ENCODE measurements around the gene KPNB1. TPM values are rescaled to one million over a fixed set of nuclear protein-coding genes. Genes with fewer than 3 reads are reported as not detected.

The KPNB1 gene
- polyA plus RNA-seq, 12 donors: 81.8 to 666 (median 173) TPM

DNA sequence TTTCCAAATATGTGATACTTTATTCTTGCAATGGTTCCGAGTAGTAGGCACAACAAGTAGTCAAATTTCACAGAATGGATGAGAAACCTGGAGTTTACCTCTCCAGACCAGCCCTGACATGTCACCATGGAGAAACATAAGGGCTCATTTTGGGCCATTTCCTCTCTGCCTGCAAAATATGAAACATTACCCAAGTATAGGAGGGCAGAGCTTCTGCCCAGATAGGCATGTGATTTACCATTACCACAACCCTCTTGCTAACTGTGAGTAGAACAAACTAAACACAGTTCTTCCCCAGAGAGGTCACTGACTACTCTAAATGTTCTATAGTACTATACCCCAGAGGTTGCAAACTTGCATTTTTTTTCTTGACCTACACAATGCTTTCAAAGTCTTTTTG lies 15.7 kb upstream of the KPNB1 start:
- DNase-seq: no peak

DNA sequence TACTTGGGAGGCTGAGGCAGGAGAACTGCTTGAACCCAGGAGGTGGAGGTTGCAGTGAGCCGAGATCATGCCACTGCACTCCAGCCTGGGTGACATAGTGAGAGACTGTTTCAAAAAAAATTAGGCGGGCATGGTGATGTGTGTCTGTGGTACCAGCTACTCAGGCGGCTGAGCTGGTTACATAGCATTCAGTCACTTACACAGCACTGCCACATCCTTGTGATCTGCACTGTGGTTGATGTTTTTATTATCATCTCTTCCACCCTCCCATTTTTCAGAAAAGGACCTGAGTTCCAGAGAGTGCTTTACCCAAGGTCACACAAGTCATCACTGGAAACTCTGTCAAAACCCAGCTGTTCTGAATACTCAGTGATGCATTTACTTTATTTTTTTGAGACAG lies 14.8 kb upstream of the KPNB1 start:
- no peak for DNase-seq

DNA sequence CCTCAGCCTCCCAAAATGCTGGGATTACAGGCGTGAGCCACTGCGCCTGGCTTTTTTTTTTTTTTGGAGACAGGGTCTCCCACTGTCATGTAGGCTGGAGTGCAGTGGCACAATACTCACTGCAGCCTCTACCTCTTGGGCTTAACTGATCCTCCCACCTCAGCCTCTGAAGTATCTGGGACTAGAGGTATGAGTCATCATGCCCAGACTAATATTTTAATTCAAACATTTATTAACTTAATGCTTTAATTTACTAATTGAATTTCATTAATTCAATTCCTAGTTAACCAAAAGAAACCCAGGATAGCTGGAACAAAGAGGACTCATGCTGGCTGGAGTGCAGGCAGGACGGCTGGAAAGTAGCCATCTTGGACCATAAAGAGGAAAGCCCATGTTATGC lies 14.0 kb upstream of the KPNB1 start:
- no peak for DNase-seq

DNA sequence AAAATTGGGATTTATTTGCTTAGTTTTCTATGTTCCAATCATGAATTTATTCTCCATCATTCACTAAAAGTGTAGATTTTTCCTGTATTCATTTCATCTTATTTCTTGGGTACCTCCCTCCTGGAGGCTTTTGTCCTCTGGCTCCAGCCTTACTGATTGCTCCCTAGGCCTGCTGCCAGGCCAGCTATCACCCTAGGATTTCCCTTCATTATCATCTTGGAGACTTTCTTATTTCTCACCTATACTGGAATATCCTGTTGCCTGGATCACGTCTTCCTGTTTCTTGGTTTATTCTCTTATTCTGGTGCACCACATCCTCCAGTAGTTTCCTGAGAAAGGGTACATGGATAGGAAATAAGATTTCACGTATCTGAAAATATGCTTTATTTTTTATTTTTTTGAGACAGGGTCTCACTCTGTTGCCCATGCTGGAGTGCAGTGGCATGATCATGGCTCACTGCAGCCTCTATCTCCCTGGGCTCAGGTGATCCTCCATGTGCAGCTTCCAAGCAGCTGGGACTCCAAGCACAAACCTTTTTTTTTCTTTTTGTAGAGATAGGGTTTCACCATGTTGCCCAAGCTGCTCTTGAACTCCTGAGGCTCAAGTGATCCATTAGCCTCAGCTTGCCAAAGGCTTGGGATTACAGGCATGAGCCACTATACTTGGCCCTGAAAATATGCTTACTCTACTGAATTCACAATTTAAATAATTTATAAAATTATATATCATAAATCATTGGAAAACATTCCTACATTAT lies 13.3 kb upstream of the KPNB1 start:
- DNase-seq: no peak

DNA sequence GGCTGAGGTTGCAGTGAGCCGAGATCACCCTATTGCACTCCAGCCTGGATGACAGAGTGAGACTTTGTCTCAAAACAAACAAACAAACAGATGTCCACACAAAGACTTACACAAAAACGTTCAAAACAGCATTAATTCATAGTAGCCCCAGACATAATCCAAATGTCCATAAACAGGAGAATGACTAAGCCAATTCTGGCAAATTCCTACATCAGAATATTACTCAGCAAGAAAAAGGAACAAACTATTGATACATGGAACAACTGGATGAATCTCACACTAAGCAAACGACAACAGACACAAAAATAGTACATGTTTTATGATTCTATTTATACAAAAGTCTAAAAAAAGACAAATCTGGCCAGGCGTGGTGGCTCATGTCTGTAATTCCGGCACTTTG lies 10.8 kb upstream of the KPNB1 start:
- DNase-seq: no peak

DNA sequence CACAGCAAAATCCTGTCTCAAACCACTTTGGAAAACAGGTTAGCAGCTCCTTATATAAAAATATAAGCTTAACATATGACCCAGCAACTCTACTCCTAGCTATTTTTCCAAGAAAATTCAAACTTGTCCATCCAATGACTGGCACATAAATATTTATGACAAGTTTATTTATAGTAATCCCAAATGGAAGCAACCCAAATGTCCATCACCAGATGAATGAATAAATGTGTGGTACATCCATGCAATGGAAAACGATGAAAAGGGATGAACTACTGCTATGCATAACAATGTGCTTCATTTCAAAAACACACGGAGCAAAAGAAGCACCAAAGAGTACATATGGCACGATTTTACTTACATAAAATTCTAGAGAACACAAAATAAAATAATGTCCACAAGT lies 9.6 kb upstream of the KPNB1 start:
- no peak for DNase-seq

DNA sequence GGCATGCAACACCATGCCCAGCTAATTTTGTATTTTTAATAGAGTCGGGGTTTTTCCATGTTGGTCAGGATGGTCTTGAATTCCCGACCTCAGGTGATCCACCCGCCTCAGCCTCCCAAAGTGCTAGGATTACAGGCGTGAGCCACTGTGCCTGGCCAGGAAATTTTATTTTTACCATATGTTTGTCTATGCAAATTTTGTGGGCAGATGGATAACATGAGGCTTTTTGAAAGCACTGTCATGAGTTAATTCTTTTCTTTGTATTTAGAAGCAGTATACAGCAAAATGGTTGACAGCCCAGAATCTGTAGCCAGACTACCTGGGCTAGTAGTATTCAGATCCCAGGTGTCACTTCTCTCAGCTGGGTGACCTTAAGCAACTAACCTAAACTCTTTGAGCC lies 8.5 kb upstream of the KPNB1 start:
- DNase-seq: no peak

DNA sequence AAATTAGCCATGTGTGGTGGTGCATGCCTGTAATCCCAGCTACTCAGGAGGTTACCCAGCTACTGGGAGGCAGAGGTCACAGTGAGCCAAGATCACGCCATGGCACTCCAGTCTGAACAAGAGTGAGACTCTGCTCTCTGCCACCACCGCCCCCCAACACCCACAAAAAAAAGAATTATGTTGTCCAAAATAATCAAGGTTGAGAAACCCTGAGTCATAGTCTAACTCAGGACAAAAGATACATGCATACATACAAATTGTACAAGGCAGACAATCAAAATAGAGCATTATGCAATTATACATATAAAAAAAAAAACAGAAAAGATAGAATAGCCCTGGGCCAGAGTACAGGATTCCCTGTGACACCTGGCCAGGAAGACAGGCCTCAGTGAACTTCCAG lies 6.6 kb upstream of the KPNB1 start:
- DNase-seq: no peak

DNA sequence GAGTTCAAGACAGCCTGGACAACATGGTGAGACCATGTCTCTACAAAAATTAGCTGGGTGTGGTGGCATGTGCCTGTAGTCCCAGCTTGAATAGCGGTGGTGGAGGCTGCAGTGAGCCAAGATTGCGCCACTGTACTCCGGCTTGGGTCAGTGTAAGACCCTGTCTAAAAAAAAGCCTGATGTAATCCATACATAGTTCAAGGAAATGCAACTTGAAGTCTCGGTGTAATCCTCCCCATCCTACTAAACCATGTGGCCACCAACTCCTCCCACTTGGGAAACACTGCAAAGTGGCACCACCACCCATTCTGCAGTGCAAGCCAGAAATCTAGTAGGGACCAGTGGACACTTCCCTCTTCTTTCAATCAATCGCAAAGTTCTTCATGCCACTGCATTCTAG lies 5.4 kb upstream of the KPNB1 start:
- DNase-seq: no peak

DNA sequence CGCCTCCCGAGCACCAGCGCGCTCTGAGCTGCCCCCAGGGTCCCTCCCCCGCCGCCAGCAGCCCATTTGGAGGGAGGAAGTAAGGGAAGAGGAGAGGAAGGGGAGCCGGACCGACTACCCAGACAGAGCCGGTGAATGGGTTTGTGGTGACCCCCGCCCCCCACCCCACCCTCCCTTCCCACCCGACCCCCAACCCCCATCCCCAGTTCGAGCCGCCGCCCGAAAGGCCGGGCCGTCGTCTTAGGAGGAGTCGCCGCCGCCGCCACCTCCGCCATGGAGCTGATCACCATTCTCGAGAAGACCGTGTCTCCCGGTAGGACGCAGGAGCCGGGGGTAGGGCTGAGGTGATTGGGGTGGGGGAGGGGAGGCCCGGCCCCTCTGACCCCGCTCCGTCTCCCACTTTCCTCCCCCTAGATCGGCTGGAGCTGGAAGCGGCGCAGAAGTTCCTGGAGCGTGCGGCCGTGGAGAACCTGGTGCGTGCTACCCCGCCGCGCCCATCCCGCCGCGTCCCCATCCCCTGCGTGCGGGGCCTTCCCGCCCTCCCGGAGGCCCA lies 329 bp downstream of the KPNB1 start:
- no peak for DNase-seq

DNA sequence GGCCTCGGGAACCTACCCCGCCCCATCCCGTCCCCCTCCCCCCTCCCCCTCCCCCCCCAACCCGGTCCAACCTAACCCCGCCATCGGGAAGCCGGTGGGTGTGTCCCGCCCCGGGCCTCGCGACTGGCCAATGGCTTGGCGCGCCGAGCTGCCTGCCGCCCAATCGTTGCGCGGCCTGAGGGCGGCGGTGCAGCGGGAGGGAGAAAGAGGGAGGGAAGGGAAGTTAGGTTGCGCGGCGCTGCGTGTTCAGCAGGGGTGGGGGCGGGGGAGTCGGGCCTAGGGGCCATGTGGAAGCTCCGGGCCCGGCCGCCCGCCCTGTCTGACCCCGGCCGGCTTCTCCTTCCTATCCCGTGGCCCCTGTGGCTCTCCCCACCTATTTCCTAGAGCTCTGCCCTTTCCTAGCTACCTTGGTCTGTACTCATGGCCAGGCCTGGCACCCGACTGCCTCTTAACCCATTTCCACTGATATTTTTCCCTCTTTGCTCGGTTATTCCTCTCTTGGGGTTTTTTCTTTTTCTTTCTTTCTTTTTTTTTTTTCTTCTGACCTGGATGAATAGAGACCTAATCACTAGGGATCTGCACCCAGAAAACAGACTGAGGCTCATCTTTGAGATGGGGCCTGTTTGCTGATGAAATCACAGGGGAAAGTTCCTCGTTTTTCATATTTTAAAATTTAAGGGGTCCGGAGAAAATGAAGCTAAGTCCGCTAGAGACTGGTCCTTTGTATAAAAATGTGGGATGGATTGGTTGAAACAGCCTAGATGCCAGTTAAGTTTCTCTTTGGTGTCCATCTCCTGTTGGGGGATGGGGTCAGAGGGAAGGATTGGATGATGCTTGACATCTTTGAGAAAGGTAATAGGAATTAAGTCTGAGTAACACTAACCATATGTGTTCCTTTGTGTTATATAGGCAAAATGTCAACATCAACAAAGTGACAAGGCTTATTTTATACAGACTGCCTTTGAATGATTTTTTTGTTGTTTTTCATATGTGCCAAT lies 1.1 kb downstream of the KPNB1 start:
- DNase-seq: peak; percentile 93

DNA sequence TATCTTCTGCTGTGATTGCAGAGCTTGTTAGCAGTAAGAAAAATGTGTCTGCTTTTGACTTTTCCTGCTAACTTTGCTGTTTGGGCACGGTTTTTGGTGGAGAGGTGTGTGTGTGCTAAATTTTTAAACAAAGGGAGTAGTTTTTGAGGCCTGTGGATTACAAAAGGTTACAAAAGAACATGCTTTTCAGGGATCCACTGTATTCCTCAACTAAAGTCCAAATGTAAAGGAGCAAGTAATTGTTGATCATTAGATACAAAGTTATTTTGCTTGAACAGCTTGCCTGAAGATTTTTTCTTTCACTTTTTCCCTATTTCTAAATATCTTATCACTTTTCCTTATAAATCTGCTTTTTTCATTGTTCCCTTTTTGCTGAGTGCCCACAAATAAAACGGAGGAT lies 2.0 kb downstream of the KPNB1 start:
- no peak for DNase-seq

DNA sequence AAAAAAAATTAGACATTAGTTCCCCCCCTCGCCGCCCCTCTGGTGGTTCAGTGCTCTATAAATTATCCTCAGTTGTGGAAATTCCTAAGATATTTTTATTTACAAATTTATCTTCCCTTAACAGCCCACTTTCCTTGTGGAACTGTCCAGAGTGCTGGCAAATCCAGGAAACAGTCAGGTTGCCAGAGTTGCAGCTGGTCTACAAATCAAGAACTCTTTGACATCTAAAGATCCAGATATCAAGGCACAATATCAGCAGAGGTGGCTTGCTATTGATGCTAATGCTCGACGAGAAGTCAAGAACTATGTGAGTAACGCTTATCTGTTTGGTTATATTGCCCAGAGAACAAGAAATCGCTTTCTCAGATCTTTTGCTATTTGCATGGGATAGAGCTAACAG lies 2.9 kb downstream of the KPNB1 start:
- DNase-seq: no peak

DNA sequence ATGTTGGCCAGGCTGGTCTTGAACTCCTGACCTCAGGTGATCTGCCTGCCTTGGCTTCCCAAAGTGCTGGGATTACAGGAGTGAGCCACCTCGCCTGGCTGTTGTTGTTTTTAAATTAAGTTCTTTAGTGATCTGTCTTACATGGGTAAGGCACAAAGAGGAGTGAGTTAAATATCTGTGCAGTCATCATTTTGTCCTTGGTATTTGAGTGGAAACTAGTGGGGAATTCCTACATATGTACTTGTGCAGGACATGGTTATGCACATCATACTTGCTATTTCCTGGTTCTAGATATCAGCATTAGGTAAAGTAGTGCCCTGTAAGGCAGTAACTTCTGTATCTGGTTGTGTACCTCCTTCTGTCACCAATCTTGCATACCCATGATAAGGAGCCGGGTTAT lies 3.7 kb downstream of the KPNB1 start:
- no peak for DNase-seq

DNA sequence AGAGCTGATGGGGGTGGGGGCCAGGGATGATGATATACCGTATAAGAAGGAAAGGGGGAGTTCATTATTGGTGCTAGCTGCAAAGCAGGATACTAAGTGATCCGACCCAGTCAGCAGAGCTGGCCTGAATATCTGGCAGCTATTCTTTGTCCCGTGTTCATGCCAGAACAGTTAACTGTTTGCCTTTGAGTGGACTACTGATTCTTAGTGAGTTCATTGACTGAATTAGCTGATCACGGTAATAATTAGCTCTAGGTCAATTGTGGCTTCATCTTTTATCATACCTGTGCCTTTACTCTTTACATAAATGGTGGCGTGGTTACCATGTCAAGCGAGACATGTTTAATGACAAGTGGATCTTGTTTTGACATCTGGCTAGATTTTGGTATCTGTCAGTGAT lies 5.3 kb downstream of the KPNB1 start:
- no peak for DNase-seq

DNA sequence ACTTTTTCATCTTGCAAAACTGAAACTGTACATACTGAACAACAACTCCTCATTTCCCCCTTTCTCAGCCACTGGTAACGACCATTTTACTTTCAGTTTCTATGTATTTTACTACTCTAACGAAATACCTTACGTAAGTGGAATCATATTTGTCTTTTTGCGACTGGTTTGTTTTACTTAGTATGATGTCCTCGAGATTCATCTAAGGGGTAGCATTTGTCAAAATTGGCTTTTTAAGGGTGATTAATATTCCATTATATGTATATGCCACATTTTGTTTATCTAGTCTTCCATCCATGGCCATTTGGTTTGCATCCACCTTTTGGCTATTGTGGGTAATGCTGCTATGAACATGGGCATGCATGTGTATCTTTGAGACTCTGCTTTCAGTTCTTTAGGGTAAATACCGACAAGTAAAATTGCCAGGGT lies 10.4 kb downstream of the KPNB1 start:
- DNase-seq: no peak

DNA sequence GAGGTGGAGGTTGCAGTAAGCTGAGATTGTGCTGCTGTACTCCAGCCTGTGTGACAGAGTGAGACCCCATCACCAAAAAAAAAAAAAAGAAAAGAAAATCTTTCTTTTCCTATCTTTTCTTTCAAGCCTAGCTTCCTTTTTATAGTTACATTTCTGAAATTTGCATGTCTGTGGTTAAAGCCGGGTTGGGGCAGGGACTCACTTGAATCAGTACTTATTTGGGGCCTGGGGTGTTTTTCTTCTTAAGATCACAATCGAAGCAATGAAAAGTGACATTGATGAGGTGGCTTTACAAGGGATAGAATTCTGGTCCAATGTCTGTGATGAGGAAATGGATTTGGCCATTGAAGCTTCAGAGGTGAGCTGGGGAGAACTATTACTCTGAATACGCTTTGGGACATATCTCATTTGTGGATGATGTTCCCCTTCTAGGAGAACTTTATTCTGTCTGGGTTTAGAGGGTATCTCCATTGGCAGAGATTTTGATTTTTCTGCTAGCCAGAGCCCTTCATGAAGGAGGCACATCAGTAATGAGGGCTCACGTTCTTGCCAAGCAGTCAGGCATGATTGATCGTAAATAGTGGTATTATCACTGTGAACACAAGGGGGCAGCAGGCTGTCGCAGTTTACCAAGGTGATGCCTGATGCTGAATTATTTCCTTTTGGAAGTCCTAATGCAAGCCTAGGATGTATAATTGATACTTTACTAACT lies 14.3 kb downstream of the KPNB1 start:
- DNase-seq: peak; percentile 52

DNA sequence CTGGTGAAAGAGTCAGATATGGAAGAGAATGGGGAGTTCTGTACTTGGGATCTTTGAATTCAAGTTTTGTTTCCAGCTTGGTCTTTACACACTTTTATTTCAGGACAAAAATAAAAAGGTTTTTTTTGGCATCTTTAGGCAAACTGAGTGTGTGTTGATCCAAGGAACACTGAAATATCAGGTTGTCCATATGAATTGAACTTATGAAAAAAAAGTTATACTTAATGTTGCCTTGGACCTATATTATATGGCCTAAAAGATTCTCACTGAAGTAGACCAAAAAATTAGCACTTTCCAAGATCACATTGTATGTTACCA lies 14.9 kb downstream of the KPNB1 start:
- DNase-seq: no peak

DNA sequence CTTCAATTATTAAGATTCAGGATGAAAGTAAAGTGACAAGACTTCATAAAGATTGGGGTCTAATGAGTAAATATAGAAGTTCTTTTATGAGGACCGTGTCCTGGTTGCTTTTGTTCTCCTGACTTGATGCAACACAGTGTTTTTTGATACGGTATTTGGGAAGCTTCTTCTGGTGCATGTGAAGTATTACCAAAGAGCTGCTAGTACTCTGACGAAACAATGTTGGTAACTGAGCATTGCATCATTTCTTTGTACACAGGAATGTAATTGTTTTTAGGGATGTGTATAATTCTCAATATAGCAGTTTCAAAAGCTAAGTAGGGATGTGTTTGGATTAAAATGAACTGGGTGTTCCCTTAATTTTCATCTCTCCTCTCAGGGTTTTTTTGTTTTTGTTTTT lies 15.9 kb downstream of the KPNB1 start:
- DNase-seq: no peak

DNA sequence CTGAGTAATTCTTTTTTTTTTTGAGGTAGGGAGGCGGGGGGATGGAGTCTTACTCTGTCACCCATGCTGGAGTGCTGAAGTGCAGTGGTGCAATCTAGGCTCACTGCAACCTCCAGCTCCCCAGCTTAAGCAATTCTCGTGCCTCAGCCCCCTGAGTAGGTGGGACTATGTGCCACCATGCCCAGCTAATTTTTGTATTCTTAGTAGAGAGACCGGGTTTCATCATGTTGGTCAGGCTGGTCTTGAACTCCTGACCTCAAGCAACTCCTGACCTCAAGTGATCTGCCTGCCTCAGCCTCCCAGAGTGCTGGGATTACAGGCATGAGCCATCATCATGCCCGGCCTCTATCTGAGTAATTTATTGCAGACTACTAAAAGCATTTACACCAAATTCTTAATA lies 19.4 kb downstream of the KPNB1 start:
- no peak for DNase-seq

DNA sequence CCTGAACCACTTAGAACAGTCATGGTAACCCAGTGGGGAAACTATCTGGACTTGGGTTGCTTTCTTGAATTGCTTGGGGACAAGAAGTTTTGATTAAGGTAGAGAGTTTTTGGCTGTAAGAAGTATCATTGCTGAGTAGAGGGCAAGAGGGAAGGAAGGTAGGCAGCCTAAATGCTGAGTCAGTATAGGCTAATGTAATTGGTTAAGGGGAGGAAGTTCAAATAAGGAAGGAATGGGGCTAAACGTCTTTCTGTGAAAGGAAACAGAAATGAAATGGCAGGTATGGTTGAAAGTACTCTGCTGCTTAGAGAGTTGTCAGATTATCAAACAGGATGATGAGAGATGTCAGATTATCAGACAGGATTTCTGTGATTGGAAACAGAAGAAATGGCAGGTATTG lies 20.3 kb downstream of the KPNB1 start:
- no peak for DNase-seq

DNA sequence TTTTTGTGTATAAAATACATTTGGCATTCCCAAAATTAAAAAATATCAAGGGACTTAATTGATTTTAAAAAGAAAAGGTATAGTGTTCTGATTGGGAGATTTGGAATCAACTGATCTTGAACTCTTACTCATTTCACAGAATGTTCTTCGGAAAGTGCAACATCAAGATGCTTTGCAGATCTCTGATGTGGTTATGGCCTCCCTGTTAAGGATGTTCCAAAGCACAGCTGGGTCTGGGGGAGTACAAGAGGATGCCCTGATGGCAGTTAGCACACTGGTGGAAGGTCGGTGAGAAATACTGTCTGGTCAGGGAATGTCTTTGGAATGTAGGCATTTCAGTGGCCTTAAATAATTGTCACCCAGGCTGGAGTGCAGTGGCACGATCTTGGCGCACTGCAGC lies 24.8 kb downstream of the KPNB1 start:
- no peak for DNase-seq
